Glomerular endothelial cell (primary cell): Measurements from ENCODE around the gene PPP3CB. TPM values are rescaled to one million over a fixed set of nuclear protein-coding genes. Genes with fewer than 3 reads are reported as not detected.

Source experiments
- DNase-seq: peaks from one replicate; pipeline ENCODE4 v3.0.0-alpha.2; 2011; ENCODE audit warnings: low read depth, low spot score; ENCODE audit errors: extremely low read depth
- total RNA-seq: library from RNA; depleted of rRNA; stranded (reverse); fragments of >200 nt; gene quantifications from 2 replicates; pipeline ENCODE4 v1.2.3, GENCODE V29; 2015

Gene PPP3CB
- total RNA-seq: 22.9 and 31.4 TPM in 2 replicates

GRCh38 chr10:73495884-73496674, at the start of gene PPP3CB:
PPP3CB (minus strand) TSS chr10:73496024; CDS start chr10:73495889, 135 bp downstream.
- peak; percentile 82 for DNase-seq

GRCh38 chr10:73545357-73545756, 49.5 kb upstream of the PPP3CB start:
- DNase-seq: no peak

GRCh38 chr10:73537709-73538108, 41.9 kb upstream of the PPP3CB start:
- DNase-seq: no peak

- no peak for DNase-seq
These were observed 41.5 kb upstream of the PPP3CB start for GRCh38 chr10:73537288-73537687.

- DNase-seq: no peak
These were observed 39.0 kb upstream of the PPP3CB start for GRCh38 chr10:73534857-73535256.

GRCh38 chr10:73529089-73529832, 33.4 kb upstream of the PPP3CB start:
- DNase-seq: peak; percentile 61

- no peak for DNase-seq
These were observed 26.4 kb upstream of the PPP3CB start for GRCh38 chr10:73522263-73522662.

GRCh38 chr10:73519336-73519735, 23.5 kb upstream of the PPP3CB start:
- DNase-seq: no peak

GRCh38 chr10:73517166-73517888, 21.5 kb upstream of the PPP3CB start:
- DNase-seq: no peak

- DNase-seq: no peak
These were observed 16.5 kb upstream of the PPP3CB start for GRCh38 chr10:73512207-73512743.

- DNase-seq: no peak
These were observed 13.9 kb upstream of the PPP3CB start for GRCh38 chr10:73509695-73510094.

GRCh38 chr10:73506491-73506890, 10.7 kb upstream of the PPP3CB start:
- no peak for DNase-seq

- no peak for DNase-seq
These were observed 10.2 kb upstream of the PPP3CB start for GRCh38 chr10:73506074-73506473.

- no peak for DNase-seq
These were observed 7.2 kb upstream of the PPP3CB start for GRCh38 chr10:73503037-73503436.

GRCh38 chr10:73501651-73502050, 5.8 kb upstream of the PPP3CB start:
- no peak for DNase-seq

- no peak for DNase-seq
These were observed 1.8 kb upstream of the PPP3CB start for GRCh38 chr10:73497623-73498022.

- no peak for DNase-seq
These were observed 469 bp downstream of the PPP3CB start for GRCh38 chr10:73495226-73495883.

GRCh38 chr10:73494877-73495225, 973 bp downstream of the PPP3CB start:
- no peak for DNase-seq

GRCh38 chr10:73494213-73494612, 1.6 kb downstream of the PPP3CB start:
- no peak for DNase-seq

GRCh38 chr10:73493781-73494180, 2.0 kb downstream of the PPP3CB start:
- DNase-seq: no peak

- DNase-seq: no peak
These were observed 9.2 kb downstream of the PPP3CB start for GRCh38 chr10:73486601-73487000.
